ENCODE results near the gene GTSE1.
"Not testable (repeated sequence)": the region's sequence is repeated elsewhere in the genome, so short reads cannot be mapped to it uniquely, and the experiment has no call there.

GTSE1 gene, protein sequence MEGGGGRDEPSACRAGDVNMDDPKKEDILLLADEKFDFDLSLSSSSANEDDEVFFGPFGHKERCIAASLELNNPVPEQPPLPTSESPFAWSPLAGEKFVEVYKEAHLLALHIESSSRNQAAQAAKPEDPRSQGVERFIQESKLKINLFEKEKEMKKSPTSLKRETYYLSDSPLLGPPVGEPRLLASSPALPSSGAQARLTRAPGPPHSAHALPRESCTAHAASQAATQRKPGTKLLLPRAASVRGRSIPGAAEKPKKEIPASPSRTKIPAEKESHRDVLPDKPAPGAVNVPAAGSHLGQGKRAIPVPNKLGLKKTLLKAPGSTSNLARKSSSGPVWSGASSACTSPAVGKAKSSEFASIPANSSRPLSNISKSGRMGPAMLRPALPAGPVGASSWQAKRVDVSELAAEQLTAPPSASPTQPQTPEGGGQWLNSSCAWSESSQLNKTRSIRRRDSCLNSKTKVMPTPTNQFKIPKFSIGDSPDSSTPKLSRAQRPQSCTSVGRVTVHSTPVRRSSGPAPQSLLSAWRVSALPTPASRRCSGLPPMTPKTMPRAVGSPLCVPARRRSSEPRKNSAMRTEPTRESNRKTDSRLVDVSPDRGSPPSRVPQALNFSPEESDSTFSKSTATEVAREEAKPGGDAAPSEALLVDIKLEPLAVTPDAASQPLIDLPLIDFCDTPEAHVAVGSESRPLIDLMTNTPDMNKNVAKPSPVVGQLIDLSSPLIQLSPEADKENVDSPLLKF

DNA sequence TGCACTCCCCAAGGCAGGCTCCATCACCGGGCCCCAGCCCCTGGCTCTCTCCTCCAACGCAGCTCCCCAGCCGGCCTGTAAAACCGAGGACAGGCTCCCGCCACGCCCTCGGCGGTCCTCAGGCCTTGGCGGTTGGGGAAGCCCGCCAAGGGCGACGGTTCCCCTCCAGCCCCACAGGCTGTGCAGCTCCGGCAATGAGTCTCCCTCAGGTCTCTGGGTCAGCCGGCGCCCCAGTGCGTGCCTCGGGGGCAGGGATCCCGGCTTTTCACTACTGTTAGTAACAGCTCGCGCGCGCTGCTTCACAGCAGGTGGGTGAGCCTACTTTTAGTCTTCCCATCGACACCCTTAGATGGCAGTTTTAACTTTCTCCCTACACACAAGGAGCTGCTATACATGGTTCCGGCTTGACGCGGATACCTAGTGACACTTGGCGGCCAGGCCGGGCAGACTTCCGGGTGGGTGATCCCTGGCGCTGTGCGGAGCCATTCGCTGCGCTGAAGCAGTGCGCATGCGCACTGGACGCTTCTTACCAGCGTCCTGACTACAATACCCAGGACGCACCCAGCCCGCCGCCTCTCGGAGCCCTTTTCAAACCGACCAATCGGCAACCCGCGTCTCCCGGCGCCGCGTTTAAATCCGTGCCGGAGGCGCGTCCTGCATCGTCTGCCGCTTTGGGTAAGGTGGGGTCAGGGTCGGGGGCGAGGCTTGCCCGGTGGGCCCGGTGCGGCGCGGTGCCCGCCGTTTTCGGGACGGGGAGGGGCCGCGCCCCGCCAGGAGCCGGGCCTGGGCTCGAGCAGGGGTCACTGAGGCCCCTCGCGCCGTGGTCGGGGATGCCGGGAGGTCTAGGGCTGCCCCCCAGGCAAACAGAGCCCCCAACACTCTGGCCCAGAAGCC, at the start of gene GTSE1:
Gene GTSE1 (plus strand): TSS at position 614 of the 894 bp plus-strand sequence. CDS start 531 bp downstream, outside the sequence.
- peak; percentile 99 for DNase-seq (ENCODE audit: low read depth, low spot score)

DNA sequence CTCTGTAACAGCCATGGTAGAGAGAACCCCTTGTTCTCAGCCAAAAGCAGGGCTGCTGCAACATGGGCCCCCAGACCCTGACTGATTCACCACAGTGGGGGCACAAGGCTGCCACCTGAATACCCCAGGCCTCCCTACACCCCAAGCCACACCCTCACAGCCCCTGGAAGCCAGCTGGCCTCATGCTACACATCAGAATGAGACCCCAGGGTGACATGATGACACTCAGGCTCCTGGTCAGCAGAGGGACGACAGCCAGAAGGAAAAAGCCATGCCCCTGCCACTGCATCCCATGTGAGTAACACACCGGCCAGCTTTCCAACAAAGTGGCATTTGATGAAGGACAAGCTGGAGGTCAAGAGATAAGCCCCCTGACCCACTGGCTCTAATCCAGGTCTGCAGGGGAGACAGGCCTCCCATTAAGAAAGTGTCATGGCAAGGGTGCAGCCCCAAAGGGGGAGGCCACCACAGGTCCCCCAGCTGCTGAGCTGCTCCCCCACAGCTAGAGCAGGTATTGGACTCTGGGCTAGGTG, 49.2 kb upstream of the GTSE1 start:
- no peak for DNase-seq (ENCODE audit: low read depth, low spot score)

DNA sequence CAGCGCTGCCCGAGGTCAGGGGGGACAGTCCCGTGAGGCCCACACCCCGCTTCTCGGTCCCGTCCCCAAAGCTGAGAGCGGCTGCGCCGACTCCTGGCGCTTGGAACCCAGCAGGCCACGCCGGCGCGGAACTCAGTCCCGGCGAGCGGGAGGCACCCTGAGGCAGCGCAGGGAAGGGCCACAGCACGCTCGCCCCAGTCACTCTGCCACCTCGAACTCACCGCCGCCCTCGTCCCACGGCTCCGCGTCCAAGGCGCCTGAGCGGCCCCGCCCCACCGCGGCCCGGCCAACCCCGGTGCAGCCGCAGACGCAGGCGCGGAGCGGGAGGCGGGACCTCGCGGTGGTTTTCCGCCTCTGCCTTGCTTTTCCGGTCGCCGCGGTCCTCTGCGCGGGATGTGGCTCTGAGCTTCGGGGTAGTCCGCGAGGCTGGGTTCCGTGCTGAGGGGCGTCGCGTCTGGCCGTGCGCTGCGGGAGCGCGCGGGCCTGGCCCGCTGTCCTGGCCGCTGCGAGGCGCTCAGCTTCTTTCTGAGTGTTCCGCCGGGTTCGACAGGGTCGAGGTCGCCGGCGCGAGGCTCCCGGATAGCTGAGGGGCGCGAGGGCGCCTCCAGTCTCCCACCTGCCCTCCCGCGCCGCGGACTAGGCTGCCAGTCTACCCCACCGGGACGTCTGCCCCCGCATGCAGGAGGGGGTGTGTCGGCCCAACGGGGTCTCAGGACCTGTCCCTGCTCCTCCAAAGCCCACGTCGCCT, 46.5 kb upstream of the GTSE1 start, which contains the start of gene CDPF1:
Gene CDPF1 (minus strand): TSS at position 259 of the 748 bp plus-strand sequence. CDS start 2,009 bp downstream, outside the sequence.
- peak; percentile 85 for DNase-seq (ENCODE audit: low read depth, low spot score)

DNA sequence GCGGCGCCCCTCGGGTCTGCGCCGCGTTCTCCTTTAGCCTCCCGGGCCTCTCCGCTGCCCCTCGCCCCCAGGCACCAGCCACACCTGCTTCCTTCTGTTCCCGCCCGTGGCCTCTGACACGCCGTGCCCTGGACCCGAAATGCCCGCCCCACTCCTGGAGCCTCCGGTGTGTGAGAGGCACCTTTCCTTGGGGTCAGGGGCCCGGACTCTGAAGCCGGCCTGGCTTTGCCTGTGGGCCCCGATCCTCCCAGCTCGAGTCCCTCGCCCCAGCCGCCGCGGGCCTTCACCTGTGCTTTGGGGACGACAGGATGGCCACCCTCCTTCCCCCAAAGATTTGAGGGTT, 45.9 kb upstream of the GTSE1 start:
- no peak for DNase-seq (ENCODE audit: low read depth, low spot score)

DNA sequence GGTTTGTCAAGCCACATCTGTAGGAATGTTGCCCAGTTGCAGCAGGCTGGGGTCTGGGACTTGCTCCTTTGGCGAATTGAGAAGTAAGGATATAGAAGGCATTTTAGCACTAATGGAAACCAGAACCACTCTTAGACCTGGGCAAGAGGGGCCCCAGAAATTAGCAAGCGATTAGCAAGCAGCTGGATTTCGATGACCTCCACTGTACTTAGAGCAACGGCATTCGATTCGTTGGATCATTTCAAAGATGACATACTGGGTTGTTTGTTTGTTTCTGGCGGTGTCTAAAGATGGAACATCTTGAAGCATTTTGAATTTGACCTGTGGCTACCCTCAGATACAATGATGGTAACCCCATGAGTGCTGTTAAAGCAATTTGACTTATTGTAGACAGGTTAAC, 45.4 kb upstream of the GTSE1 start:
- no peak for DNase-seq (ENCODE audit: low read depth, low spot score)

DNA sequence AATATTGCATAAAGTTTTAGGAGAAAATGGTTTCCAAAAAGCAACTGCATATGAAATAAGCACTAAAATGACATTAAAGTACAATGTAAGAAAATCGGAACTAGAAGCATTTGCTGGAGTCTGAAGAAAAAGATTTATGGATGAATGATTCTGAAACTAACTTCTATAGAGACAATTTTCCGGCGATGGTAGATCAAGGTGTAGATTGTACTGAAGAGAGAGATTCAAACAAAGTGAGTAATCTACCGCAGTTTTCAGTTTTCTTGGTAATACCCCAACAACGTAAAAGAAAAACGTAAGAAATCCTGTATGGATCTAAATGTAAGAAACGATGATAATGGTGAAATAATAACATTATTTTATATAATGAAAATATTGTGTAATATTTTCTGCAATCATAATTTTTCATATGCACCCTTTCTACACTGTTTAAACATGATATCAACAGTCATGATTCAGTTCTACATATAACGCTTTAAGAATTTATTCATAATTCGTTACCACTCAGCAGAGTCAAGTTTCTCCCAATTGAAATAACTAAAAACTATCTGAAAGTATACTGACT, 44.8 kb upstream of the GTSE1 start:
- DNase-seq (ENCODE audit: low read depth, low spot score) = no peak

DNA sequence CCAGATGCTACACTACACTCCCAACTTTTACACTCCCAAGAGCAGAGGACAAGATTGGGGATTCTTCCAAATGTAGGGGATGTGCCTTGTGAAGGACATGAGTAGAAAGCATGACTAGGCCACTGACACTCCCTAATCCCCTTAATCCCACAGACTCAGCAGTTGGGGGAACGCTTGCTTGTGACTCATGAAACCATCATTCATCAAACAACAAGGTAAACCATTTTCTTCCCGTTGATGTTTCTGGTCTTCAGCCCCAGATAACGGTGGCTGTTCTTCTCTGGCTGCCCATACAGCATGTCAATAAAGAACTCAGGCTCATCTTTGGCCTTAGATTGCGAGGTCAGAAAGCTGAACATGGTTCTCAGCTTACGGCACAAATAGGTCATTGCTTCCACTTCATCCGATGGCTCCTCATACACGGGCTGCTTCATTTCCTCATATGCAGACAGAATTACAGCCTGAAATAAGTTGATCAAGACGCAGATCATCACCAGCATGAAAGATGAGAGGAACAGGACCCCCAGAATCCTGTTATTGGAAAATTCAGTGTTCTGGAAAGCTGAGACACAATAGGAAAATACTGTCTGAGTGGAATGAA, 40.2 kb upstream of the GTSE1 start:
- peak; percentile 52 for DNase-seq (ENCODE audit: low read depth, low spot score)

DNA sequence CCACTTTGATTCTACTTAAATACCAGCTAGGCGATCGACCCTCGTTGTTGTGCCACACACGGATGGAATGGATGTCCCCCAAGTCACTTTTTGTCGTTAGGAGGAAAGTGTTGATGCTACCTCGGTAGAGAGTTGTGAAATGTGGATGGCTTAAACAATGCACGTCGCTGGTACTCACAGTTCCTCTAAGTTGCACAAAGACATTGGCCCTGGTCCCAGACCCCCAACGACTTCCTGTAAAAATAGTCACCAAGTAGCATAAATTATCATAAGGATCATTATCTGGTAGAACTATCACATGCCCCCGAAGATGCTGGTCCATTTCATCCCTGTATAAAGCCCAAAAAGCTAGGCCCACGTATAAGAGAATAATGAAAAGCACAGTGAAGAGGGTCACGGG, 37.3 kb upstream of the GTSE1 start:
- DNase-seq (ENCODE audit: low read depth, low spot score) = no peak

DNA sequence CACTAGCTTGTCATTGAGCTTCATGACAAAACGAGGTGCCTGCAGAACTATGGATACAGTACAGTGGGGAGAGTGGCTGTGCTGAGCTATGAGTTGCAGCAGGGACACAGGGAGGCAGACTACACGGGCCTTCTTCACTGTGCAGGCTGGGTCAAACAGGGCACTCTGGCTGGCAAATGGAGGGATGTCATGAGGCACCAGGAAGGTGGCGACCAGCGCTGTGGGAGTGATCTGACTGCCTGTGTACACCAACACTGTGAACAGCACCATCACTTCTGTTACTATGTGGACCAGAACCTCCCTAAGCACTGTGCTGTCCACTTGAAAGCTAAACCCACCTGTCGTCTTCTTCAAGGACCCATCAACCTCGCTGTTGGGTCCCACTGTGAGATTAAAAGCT, 36.6 kb upstream of the GTSE1 start:
- no peak for DNase-seq (ENCODE audit: low read depth, low spot score)

DNA sequence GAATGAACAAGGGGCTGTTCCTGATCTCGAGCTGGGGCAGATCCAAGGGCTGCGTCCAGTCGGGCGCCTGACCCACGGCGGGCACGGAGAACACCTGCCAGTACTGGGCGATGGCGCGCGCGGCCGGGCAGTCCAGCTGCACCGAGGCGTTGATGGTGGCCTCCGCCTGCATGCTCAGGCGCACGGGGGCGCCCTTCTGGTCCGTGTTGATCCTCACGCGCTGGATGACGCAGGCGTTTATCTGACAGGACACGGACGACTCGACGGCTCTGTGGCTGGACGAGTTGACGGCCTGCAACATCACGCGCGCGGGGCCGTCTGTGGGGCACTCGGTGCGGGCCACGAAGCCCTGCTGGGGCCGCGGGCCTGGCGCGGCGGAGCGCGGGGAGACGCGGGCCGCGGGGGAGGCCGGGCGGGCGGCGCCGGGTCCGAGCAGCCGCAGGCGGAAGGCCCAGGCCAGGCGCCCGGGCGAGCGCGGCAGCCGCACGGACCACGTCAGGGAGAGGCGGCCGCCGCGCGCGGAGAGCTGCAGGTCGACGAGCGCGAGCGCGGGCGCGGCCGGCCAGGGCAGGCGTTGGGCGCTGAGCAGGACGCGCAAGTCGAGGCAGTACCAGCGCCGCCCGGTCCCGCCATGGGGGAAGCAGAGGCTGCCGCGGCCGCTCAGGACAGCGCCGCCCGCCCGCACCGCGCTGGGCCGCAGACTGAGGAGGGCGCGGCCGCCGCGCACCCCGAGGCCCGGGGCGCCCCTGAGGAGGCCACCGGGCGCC, 34.0 kb upstream of the GTSE1 start:
- peak; percentile 71 for DNase-seq (ENCODE audit: low read depth, low spot score)

DNA sequence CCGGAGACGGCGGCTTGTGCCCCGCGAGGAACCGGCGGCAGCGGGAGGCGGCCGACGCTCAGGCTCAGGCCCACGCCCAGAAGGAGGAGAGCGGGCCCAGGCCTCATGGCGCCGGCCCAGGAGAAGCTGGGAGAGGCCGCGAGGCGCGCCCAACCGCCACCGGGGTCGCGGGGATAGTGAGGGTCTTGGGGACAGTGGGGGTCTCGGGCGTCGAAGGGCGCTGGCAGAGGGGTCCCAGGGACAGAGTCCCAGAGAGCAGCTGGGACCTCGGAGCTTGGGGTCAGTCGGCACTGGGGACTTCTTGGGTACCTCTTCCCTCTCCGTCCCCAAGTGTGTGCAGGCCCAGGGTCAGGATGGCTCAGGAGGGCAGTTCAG, 33.5 kb upstream of the GTSE1 start, which contains the start of gene PKDREJ:
Gene PKDREJ (minus strand): TSS at position 128 of the 375 bp plus-strand sequence. CDS start 21 bp downstream, at position 107.
- DNase-seq (ENCODE audit: low read depth, low spot score) = no peak

DNA sequence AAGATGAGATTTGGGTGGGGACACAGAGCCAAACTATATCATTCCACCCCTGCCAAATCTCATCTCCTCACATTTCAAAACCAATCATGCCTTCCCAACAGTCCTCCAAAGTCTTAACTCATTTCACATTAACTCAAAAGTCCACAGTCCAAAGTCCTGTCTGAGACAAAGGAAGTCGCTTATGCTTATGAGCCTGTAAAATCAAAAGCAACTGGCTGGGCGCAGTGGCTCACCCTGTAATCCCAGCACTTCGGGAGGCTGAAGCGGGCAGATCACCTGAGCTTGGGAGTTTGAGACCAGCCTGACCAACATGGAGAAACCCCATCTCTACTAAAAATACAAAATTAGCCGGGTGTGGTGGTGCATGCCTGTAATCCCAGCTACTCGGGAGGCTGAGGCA, 32.1 kb upstream of the GTSE1 start:
- DNase-seq (ENCODE audit: low read depth, low spot score) = not testable (repeated sequence)

DNA sequence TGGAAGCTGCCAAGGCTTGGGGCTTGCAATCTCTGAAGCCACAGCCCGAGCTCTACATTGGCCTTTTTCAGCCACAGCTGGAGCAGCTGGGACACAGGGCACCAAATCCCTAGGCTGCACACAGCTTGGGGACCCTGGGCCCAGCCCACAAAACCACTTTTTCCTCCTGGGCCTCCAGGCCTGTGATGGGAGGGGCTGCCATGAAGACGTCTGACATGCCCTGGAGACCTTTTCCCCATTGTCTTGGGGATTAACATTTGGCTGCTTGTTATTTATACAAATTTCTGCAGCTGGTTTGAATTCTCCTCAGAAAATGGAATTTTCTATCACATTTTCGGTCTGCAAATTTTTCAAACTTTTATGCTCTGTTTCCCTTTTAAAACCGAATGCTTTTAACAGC, 31.0 kb upstream of the GTSE1 start:
- not testable (repeated sequence) for DNase-seq (ENCODE audit: low read depth, low spot score)

DNA sequence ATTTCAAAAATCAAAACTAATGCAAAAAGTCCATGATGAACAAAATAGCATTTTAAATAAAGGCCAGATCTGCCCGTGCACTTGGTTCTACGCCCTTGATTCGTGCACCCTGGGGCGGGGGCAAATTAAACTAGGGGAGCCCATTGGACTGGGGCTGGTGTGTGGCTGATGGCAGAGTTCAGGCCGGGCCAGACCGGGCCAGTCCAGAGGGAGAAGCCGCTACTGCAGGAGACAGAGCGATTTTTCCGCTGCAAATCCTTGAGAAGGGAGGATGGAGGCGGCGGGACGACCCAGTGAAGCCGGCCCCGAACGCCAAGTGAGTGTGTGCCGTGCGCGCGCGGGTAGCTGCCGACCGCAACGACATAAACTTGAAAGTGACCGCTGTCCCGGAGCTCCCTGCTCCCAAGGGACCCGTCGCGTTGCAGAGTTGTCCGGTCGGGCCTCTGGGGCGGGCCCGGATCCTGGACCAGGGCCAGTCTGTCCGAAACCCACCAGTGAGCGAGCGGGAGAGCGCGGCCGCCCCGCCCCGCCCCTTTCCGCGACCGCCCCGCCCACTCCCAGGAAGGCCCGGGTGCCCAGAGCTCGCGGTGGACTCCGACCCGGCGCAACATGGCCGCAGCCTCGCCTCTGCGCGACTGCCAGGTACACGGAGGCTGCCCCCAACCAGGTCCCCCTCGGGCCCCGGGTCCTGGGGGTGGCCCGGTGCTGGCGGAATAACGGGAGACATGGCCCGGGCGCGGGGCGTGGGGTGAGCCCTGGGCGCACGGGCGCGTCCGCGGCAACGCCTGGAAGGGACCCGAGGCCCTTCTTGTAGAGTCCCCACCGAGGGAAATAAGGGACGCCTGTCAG, 29.0 kb upstream of the GTSE1 start, which contains the start of gene TTC38:
Gene TTC38 (plus strand): TSS at position 578 of the 849 bp plus-strand sequence. CDS start 32 bp downstream, at position 610.
- peak; percentile 65 for DNase-seq (ENCODE audit: low read depth, low spot score)

DNA sequence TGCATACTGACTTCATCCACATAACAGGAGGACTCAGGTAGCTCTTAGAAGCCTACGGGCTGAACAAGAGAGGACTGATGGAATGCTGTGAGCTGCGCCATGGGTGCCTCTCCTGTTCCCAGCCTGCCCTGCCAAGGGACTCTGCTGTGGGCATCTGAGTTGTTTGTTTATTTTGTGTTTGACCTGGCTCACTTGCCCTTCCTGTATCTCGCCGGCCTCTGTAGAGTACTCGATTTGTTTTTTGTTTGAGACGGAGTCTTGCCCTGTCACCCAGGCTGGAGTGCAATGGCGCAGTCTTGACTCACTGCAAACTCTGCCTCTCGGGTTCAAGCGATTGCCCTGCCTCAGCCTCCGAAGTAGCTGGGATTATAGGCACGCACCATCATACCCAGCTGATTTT, 27.1 kb upstream of the GTSE1 start:
- no peak for DNase-seq (ENCODE audit: low read depth, low spot score)

DNA sequence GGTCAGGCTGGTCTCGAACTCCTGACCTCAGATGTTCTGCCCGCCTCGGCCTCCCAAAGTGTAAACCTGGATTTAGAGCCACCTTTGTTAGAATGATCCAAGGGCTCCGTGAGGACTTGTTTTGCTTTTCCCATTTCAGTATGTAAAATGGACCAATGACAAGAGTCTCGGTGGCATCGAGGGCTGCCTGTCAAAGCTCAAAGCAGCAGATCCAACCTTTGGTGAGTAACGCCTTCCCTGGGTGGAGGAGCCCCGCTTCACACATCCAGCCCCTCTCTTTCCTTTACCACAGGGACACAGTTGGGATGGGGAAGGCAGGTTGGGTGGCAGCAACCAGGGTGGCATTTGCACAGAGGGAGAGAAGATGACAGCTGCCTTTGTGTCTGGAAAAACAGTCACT, 24.5 kb upstream of the GTSE1 start:
- DNase-seq (ENCODE audit: low read depth, low spot score) = no peak

DNA sequence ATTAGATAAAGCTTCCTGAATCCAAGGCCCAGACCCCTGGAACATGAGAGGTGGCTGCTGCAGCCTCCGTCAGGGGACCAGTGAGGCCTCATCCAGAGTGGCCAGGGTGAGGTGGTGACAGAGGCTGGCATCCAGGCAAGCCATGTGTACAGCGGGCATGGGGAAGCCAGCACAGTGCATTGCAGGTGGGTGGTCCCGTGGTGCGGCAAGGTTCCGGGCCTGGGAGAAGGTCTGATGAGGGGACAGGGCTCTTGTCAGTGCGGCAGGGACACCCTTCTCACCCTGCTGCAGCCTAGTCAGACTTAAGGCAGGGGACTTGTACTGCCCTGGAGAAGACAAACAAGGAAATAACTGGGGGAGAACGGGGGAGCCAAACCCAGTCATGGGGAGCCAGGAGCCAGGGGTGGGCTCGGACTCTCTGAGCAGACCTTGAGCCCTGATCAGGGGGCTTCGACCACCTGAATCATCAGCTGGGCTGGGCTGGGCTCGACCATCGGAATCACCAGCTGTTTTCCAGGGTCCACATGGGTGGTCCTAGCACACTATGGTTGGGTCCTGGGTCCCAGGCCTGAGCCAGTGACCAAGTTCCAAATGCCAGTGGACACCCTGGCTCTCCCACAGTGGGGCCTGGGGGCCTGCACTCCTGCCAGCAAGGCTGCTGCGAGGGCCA, 23.8 kb upstream of the GTSE1 start:
- DNase-seq (ENCODE audit: low read depth, low spot score) = no peak

Measured in ELF-1 (cell line).